Spinal cord (tissue), 10 donors: ENCODE data around the gene SAC3D1. TPM values are rescaled to one million over a fixed set of nuclear protein-coding genes. Genes with fewer than 3 reads are reported as not detected.

Source experiments
- DNase-seq, 6 donors: peaks; one replicate each; pipeline versions ENCODE4 v3.0.0 to v3.0.0-alpha.2; 2013 to 2015; ENCODE audit warnings: low spot score in 6 of 6, low read depth in 4 of 6
- H3K27ac ChIP-seq: one replicate; pipeline ENCODE4 v1.5.1; 2013; ENCODE audit warnings: low read depth, low read length, control low read depth
- H3K27me3 ChIP-seq: one replicate; pipeline ENCODE4 v1.6.1; 2013; ENCODE audit warnings: low read length; ENCODE audit not compliant: control insufficient read depth, insufficient read depth
- H3K36me3 ChIP-seq: one replicate; pipeline ENCODE4 v1.6.1; 2013; ENCODE audit warnings: low read length; ENCODE audit not compliant: control insufficient read depth, insufficient read depth
- H3K4me1 ChIP-seq: one replicate; pipeline ENCODE4 v1.6.1; 2013; ENCODE audit warnings: low read length; ENCODE audit not compliant: control insufficient read depth, insufficient read depth
- H3K4me3 ChIP-seq: one replicate; pipeline ENCODE4 v1.5.1; 2013; ENCODE audit warnings: low read depth, low read length, control low read depth
- H3K9me3 ChIP-seq: one replicate; pipeline ENCODE4 v1.6.1; 2013; ENCODE audit warnings: low read length; ENCODE audit not compliant: control insufficient read depth, insufficient read depth
- WGBS: methylation state at CpG from one replicate; pipeline ENCODE4 v1.1.5; 2013; ENCODE audit warnings: missing lambda C conversion rate; ENCODE audit not compliant: insufficient coverage; 5-methylcytosine and 5-hydroxymethylcytosine counted together
- polyA plus RNA-seq, 2 donors: library from polyadenylated mRNA; unstranded; fragments of 120-200 nt; gene quantifications; one replicate each; pipeline ENCODE4 v1.2.1, GENCODE V29; 2013; ENCODE audit not compliant: insufficient read length in 2 of 2
- total RNA-seq, 2 donors: library from RNA; depleted of rRNA in 1 of 2; stranded (reverse); fragments of 120-200 nt in 1 of 2; fragments of >200 nt in 1 of 2; gene quantifications; one replicate each; pipeline versions ENCODE4 v1.2.3 to v1.2.4, GENCODE V29; 2013 to 2014
- donor health status: healthy.

Gene SAC3D1
- total and polyA plus RNA-seq, 4 donors = 4.0 to 18.0 (median 11.5) TPM

GRCh38 chr11:65057526-65057925 is 16.5 kb downstream of the SAC3D1 start:
- Histone ChIP-seq H3K27ac (no peak overlapping the region), H3K4me1 (no peaks in the 10 kb centered on the region), H3K27me3 (peaks cover 3% of the 10 kb centered on the region), H3K36me3 (peaks cover 2% of the 10 kb centered on the region), H3K4me3 (no peak overlapping the region), H3K9me3 (no peaks in the 10 kb centered on the region)
- DNase-seq = no peak
- 84% methylated on average over 6 of the region's 7 CpGs for WGBS

GRCh38 chr11:65058012-65058411 is 17.0 kb downstream of the SAC3D1 start:
- Histone ChIP-seq H3K4me3 (no peak overlapping the region), H3K9me3 (no peaks in the 10 kb centered on the region), H3K27me3 (peaks cover under 1% of the 10 kb centered on the region), H3K27ac (no peak overlapping the region), H3K4me1 (no peaks in the 10 kb centered on the region), H3K36me3 (peaks cover 2% of the 10 kb centered on the region)
- no peak for DNase-seq
- 69% methylated on average over 11 of the region's 13 CpGs for WGBS

DNA sequence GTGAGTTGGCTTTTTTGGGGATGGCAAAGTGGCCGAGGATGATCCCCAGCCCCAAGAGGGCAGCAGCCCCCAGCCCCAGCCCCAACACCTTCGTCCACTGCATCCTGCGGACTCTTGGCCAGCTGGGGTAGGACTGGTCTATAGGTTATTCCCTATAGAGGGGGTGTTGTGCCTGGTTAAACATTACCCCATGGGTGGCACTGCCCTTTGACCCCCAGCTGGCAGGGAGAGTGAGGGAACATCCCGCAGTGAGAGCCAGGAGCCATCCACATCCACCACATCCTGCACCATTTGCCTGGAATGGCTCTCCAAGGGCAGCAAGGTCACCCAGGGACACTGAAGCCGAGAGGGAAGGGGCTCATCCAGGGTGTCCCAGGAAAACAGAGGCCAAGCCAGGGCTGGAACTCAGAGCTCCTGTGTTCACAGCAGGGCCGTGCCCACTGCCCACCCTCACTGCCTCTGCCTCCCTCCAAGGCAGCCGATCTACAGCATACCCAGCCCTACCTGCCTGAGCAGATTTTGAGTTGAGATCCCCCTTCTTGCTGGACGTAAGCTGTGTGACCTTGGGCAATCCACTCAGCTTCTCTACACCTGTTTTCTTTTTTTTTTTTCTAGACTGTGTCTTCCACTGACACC is 17.5 kb downstream of the SAC3D1 start, which contains the start of gene NAALADL1:
Gene NAALADL1 (minus strand): TSS at position 135 of the 636 bp plus-strand sequence. CDS start 32 bp downstream, at position 103.
- no peaks in the 10 kb centered on the region for H3K4me1 ChIP-seq
- no peaks in the 10 kb centered on the region for H3K9me3 ChIP-seq
- 70% methylated on average over 5 of the region's 8 CpGs for WGBS
- DNase-seq = no peak
- no peak within 1 kb of the TSS for H3K4me3 ChIP-seq
- H3K36me3 ChIP-seq = peaks cover 2% of the 10 kb centered on the region
- H3K27ac ChIP-seq = no peak within 1 kb of the TSS
- no peaks in the 10 kb centered on the region for H3K27me3 ChIP-seq

DNA sequence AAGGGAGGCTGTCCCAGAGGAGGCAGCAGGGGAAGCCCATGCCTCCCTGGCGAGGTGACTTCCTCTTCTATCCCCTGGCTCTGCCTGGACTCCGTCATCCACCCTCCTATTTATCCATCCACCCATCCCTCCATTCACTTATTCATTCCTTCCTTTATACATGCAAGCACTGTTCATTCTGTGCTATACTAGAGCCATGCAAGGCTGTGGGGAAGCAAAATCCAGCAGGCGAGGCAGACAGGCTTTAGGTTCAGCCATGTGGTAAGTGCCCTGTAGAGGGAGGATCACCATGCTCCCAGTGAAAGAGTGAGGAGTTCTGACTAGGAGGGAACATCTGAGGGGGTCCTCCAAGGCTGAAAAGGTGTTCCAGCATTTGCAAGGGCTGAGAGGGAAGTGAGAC is 18.5 kb downstream of the SAC3D1 start:
- 66% methylated on average over 3 of the region's 3 CpGs for WGBS
- no peak for DNase-seq
- Histone ChIP-seq H3K27ac (no peak overlapping the region), H3K4me1 (no peaks in the 10 kb centered on the region), H3K9me3 (no peaks in the 10 kb centered on the region), H3K36me3 (peaks cover 2% of the 10 kb centered on the region), H3K27me3 (no peaks in the 10 kb centered on the region), H3K4me3 (no peak overlapping the region)

- no peaks in the 10 kb centered on the region for H3K9me3 ChIP-seq
- H3K4me3 ChIP-seq = no peak overlapping the region
- peaks cover 2% of the 10 kb centered on the region for H3K36me3 ChIP-seq
- 51% methylated on average over 4 of the region's 10 CpGs for WGBS
- DNase-seq = no peak
- no peaks in the 10 kb centered on the region for H3K27me3 ChIP-seq
- H3K27ac ChIP-seq = no peak overlapping the region
- no peaks in the 10 kb centered on the region for H3K4me1 ChIP-seq
Measured at GRCh38 chr11:65059959-65060824, 19.2 kb downstream of the SAC3D1 start.

- H3K4me3 ChIP-seq = no peak overlapping the region
- H3K4me1 ChIP-seq = no peaks in the 10 kb centered on the region
- no peaks in the 10 kb centered on the region for H3K27me3 ChIP-seq
- 71% methylated on average over 6 of the region's 9 CpGs for WGBS
- no peak for DNase-seq
- no peaks in the 10 kb centered on the region for H3K9me3 ChIP-seq
- H3K27ac ChIP-seq = no peak overlapping the region
- H3K36me3 ChIP-seq = peaks cover 2% of the 10 kb centered on the region
Measured at GRCh38 chr11:65060913-65061408, 20.0 kb downstream of the SAC3D1 start.

GRCh38 chr11:65063532-65063931 is 22.5 kb downstream of the SAC3D1 start:
- Histone ChIP-seq H3K9me3 (no peaks in the 10 kb centered on the region), H3K4me3 (no peak overlapping the region), H3K27ac (no peak overlapping the region), H3K27me3 (no peaks in the 10 kb centered on the region), H3K36me3 (no peaks in the 10 kb centered on the region), H3K4me1 (no peaks in the 10 kb centered on the region)
- no peak for DNase-seq
- WGBS = 83% methylated on average over 3 of the region's 3 CpGs

- Histone ChIP-seq H3K27me3 (no peaks in the 10 kb centered on the region), H3K36me3 (no peaks in the 10 kb centered on the region), H3K4me1 (no peaks in the 10 kb centered on the region), H3K9me3 (no peaks in the 10 kb centered on the region), H3K27ac (no peak overlapping the region), H3K4me3 (no peak overlapping the region)
- WGBS = no CpG with 5 or more reads among the region's 4 CpGs
- DNase-seq = no peak
Measured at GRCh38 chr11:65064847-65065240, 23.8 kb downstream of the SAC3D1 start.

- 82% methylated on average over 7 of the region's 7 CpGs for WGBS
Measured at GRCh38 chr11:65065851-65066250, 24.8 kb downstream of the SAC3D1 start.

More at GRCh38 chr11:65065851-65066250, 24.8 kb downstream of the SAC3D1 start:
- no peak overlapping the region for H3K27ac ChIP-seq
- no peaks in the 10 kb centered on the region for H3K27me3 ChIP-seq
- no peak overlapping the region for H3K4me3 ChIP-seq
- no peaks in the 10 kb centered on the region for H3K4me1 ChIP-seq
- H3K36me3 ChIP-seq = no peaks in the 10 kb centered on the region
- H3K9me3 ChIP-seq = no peaks in the 10 kb centered on the region
- no peak for DNase-seq
